Measurements from ENCODE around the gene HELQ. TPM values are rescaled to one million over a fixed set of nuclear protein-coding genes. Genes with fewer than 3 reads are reported as not detected.
"Not testable (repeated sequence)": the region's sequence is repeated elsewhere in the genome, so short reads cannot be mapped to it uniquely, and the experiment has no call there.

HELQ gene
- total RNA-seq = 10 to 100 TPM in 1 of 2 experiments, 1 to 10 TPM in 1; 7.9 to 10.9 TPM

GRCh38 chr4:83455281-83456183 lies at the start of gene HELQ, which contains the start of gene MRPS18C:
Gene HELQ (minus strand): TSS chr4:83455823. CDS start chr4:83455693, 130 bp downstream.
Gene MRPS18C (plus strand): TSS chr4:83456058. CDS start chr4:83456078, 20 bp downstream.
- Mint-ChIP-seq H3K27ac (peak within 1 kb of the TSS; percentile 100), H3K27me3 (ENCODE audit: low read depth) (no peaks in the 10 kb centered on the region), H3K4me3 (peak within 1 kb of the TSS; percentile 100), H3K4me1 (ENCODE audit: low read depth) (peaks cover 44% of the 10 kb centered on the region), H3K36me3 (ENCODE audit: low read depth) (peaks cover 44% of the 10 kb centered on the region), H3K9me3 (no peaks in the 10 kb centered on the region)
- peak; percentile 98 for DNase-seq
- CTCF ChIA-PET = interaction anchor here (1.7 to 2.6 kb wide), 2 partner anchors 99 to 173 kb away, joined by 5 to 15 read pairs; partner anchors contain the start of gene COQ2
- intact Hi-C loops (cut with micrococcal nuclease) = loop anchor here (1.0 to 2.0 kb wide), 15 partner anchors 30 to 1127 kb away; partner anchors contain the start of genes ABRAXAS1, CDS1, COPS4 and COQ2

GRCh38 chr4:83504996-83505395 lies 49.4 kb upstream of the HELQ start:
- CTCF ChIA-PET = interaction anchor here (0.9 to 2.6 kb wide), 3 partner anchors 136 to 140 kb away, joined by 3 to 7 read pairs (median 5); no protein-coding TSS in a partner anchor
- peaks cover 14% of the 10 kb centered on the region for H3K4me1 Mint-ChIP-seq (ENCODE audit: low read depth)
- intact Hi-C loops (cut with micrococcal nuclease) = loop anchor here (1.0 to 5.0 kb wide), 3 partner anchors 20 to 997 kb away; partner anchors contain the start of gene ABRAXAS1
- H3K27ac Mint-ChIP-seq = no peak overlapping the region
- DNase-seq = no peak
- H3K4me3 Mint-ChIP-seq = no peak overlapping the region
- no peaks in the 10 kb centered on the region for H3K36me3 Mint-ChIP-seq (ENCODE audit: low read depth)
- no peaks in the 10 kb centered on the region for H3K9me3 Mint-ChIP-seq
- H3K27me3 Mint-ChIP-seq (ENCODE audit: low read depth) = no peaks in the 10 kb centered on the region

GRCh38 chr4:83504503-83504902 lies 48.9 kb upstream of the HELQ start:
- CTCF ChIA-PET = interaction anchor here (1.3 to 2.6 kb wide), 2 partner anchors 136 to 141 kb away, joined by 5 to 7 read pairs; no protein-coding TSS in a partner anchor
- Mint-ChIP-seq H3K27me3 (ENCODE audit: low read depth) (no peaks in the 10 kb centered on the region), H3K4me3 (no peak overlapping the region), H3K36me3 (ENCODE audit: low read depth) (no peaks in the 10 kb centered on the region), H3K4me1 (ENCODE audit: low read depth) (peaks cover 14% of the 10 kb centered on the region), H3K27ac (peak overlapping the region; percentile 64), H3K9me3 (no peaks in the 10 kb centered on the region)
- intact Hi-C loops (cut with micrococcal nuclease) = loop anchor here (1.0 kb wide), 1 partner anchor 19 kb away; the partner anchor contains the start of gene ABRAXAS1
- peak; percentile 12 for DNase-seq

- intact Hi-C loops (cut with micrococcal nuclease) = loop anchor here (1.0 kb wide), 1 partner anchor 19 kb away; the partner anchor contains the start of gene ABRAXAS1
- Mint-ChIP-seq H3K36me3 (ENCODE audit: low read depth) (no peaks in the 10 kb centered on the region), H3K27me3 (ENCODE audit: low read depth) (no peaks in the 10 kb centered on the region), H3K27ac (peak overlapping the region; percentile 64), H3K9me3 (no peaks in the 10 kb centered on the region), H3K4me1 (ENCODE audit: low read depth) (peaks cover 14% of the 10 kb centered on the region), H3K4me3 (no peak overlapping the region)
- DNase-seq = peak; percentile 49
- CTCF ChIA-PET = interaction anchor here (1.3 to 2.6 kb wide), 2 partner anchors 137 to 141 kb away, joined by 5 to 7 read pairs; no protein-coding TSS in a partner anchor
These were observed 48.4 kb upstream of the HELQ start for GRCh38 chr4:83503974-83504373.

- H3K27ac Mint-ChIP-seq = not testable (repeated sequence)
These were observed 46.0 kb upstream of the HELQ start for GRCh38 chr4:83501671-83502070.

GRCh38 chr4:83498187-83498586 lies 42.6 kb upstream of the HELQ start:
- no peak for DNase-seq
- H3K27ac Mint-ChIP-seq = no peak overlapping the region
- intact Hi-C loops (cut with micrococcal nuclease) = no loop called here
- CTCF ChIA-PET = interaction anchor here (1.1 to 1.2 kb wide), 3 partner anchors 9 to 142 kb away, joined by 4 to 9 read pairs (median 5); partner anchors contain the start of gene ABRAXAS1
- H3K27me3 Mint-ChIP-seq (ENCODE audit: low read depth) = no peaks in the 10 kb centered on the region
- no peak overlapping the region for H3K4me3 Mint-ChIP-seq
- no peaks in the 10 kb centered on the region for H3K4me1 Mint-ChIP-seq (ENCODE audit: low read depth)
- H3K36me3 Mint-ChIP-seq (ENCODE audit: low read depth) = no peaks in the 10 kb centered on the region
- no peaks in the 10 kb centered on the region for H3K9me3 Mint-ChIP-seq

More at GRCh38 chr4:83501671-83502070, 46.0 kb upstream of the HELQ start:
- H3K4me3 Mint-ChIP-seq; DNase-seq; CTCF ChIA-PET; H3K9me3 Mint-ChIP-seq; H3K36me3 Mint-ChIP-seq (ENCODE audit: low read depth); intact Hi-C loops (cut with micrococcal nuclease); H3K27me3 Mint-ChIP-seq (ENCODE audit: low read depth): not testable (repeated sequence)
- H3K4me1 Mint-ChIP-seq (ENCODE audit: low read depth) = peaks cover 14% of the 10 kb centered on the region

- H3K27me3 Mint-ChIP-seq (ENCODE audit: low read depth); H3K4me3 Mint-ChIP-seq; H3K36me3 Mint-ChIP-seq (ENCODE audit: low read depth); H3K9me3 Mint-ChIP-seq; intact Hi-C loops (cut with micrococcal nuclease); H3K4me1 Mint-ChIP-seq (ENCODE audit: low read depth); H3K27ac Mint-ChIP-seq; DNase-seq: not testable (repeated sequence)
- CTCF ChIA-PET = interaction anchor here (0.6 to 2.0 kb wide), 4 partner anchors 13 to 145 kb away, joined by 3 to 7 read pairs (median 4); no protein-coding TSS in a partner anchor
These were observed 40.7 kb upstream of the HELQ start for GRCh38 chr4:83496085-83496917.

- Mint-ChIP-seq H3K4me3 (no peak overlapping the region), H3K4me1 (ENCODE audit: low read depth) (peaks cover 2% of the 10 kb centered on the region), H3K27ac (no peak overlapping the region), H3K36me3 (ENCODE audit: low read depth) (no peaks in the 10 kb centered on the region), H3K27me3 (ENCODE audit: low read depth) (no peaks in the 10 kb centered on the region), H3K9me3 (no peaks in the 10 kb centered on the region)
- CTCF ChIA-PET = interaction anchor here (0.6 to 3.5 kb wide), 8 partner anchors 18 to 386 kb away, joined by 3 to 35 read pairs (median 4); no protein-coding TSS in a partner anchor
- intact Hi-C loops (cut with micrococcal nuclease) = loop anchor here (1.0 kb wide), 1 partner anchor 149 kb away; no protein-coding TSS in a partner anchor
- peak; percentile 16 for DNase-seq
These were observed 35.3 kb upstream of the HELQ start for GRCh38 chr4:83490876-83491450.

GRCh38 chr4:83489711-83490326 lies 34.2 kb upstream of the HELQ start:
- no peaks in the 10 kb centered on the region for H3K9me3 Mint-ChIP-seq
- CTCF ChIA-PET = interaction anchor here (0.6 to 3.5 kb wide), 6 partner anchors 9 to 277 kb away, joined by 3 to 35 read pairs (median 6); no protein-coding TSS in a partner anchor
- no peak for DNase-seq
- no peaks in the 10 kb centered on the region for H3K27me3 Mint-ChIP-seq (ENCODE audit: low read depth)
- H3K36me3 Mint-ChIP-seq (ENCODE audit: low read depth) = no peaks in the 10 kb centered on the region
- intact Hi-C loops (cut with micrococcal nuclease) = loop anchor here (10.0 kb wide), 1 partner anchor 1205 kb away; no protein-coding TSS in a partner anchor
- H3K4me1 Mint-ChIP-seq (ENCODE audit: low read depth) = peaks cover 2% of the 10 kb centered on the region
- H3K4me3 Mint-ChIP-seq = no peak overlapping the region
- H3K27ac Mint-ChIP-seq = no peak overlapping the region

- Mint-ChIP-seq H3K9me3 (no peaks in the 10 kb centered on the region), H3K4me3 (no peak overlapping the region), H3K36me3 (ENCODE audit: low read depth) (no peaks in the 10 kb centered on the region), H3K27ac (no peak overlapping the region), H3K4me1 (ENCODE audit: low read depth) (peaks cover 16% of the 10 kb centered on the region), H3K27me3 (ENCODE audit: low read depth) (no peaks in the 10 kb centered on the region)
- CTCF ChIA-PET = interaction anchor here (0.6 to 1.0 kb wide), 2 partner anchors 158 to 159 kb away, joined by 3 read pairs; no protein-coding TSS in a partner anchor
- DNase-seq = no peak
- intact Hi-C loops (cut with micrococcal nuclease) = loop anchor here (10.0 kb wide), 1 partner anchor 1202 kb away; no protein-coding TSS in a partner anchor
These were observed 31.0 kb upstream of the HELQ start for GRCh38 chr4:83486457-83487129.
